Neural progenitor cell (in vitro differentiated cells): ENCODE results near the gene ST6GAL1. TPM values are rescaled to one million over a fixed set of nuclear protein-coding genes. Genes with fewer than 3 reads are reported as not detected.

Source experiments
- DNase-seq: peaks from one replicate; pipeline ENCODE4 v3.0.0-alpha.2; 2016; ENCODE audit warnings: low spot score
- H2AFZ ChIP-seq: fragments of 200-600 bp; sonication (generic); replicated peaks from 2 replicates; pipeline ENCODE4 v1.6.1; 2016; ENCODE audit warnings: antibody characterized with exemption
- H3F3A ChIP-seq: fragments of 200-600 bp; sonication (generic); 2 replicates; pipeline ENCODE4 v1.6.1; 2016; ENCODE audit warnings: antibody characterized with exemption, low read depth
- H3K27ac ChIP-seq: fragments of 200-600 bp; sonication (generic); 2 replicates; pipeline ENCODE4 v1.5.1; 2016; ENCODE audit warnings: mild to moderate bottlenecking
- H3K27me3 ChIP-seq: fragments of 200-600 bp; sonication (generic); 2 replicates; pipeline ENCODE4 v1.6.1; 2016; ENCODE audit warnings: mild to moderate bottlenecking, moderate library complexity
- H3K36me3 ChIP-seq: fragments of 200-600 bp; sonication (generic); 2 replicates; pipeline ENCODE4 v1.5.1; 2016
- H3K4me1 ChIP-seq: fragments of 200-600 bp; sonication (generic); 2 replicates; pipeline ENCODE4 v1.6.1; 2016; ENCODE audit warnings: mixed run types
- H3K4me2 ChIP-seq: fragments of 200-600 bp; sonication (generic); 2 replicates; pipeline ENCODE4 v1.6.1; 2016
- H3K4me3 ChIP-seq: fragments of 200-600 bp; sonication (generic); 2 replicates; pipeline ENCODE4 v1.5.1; 2016
- H3K79me2 ChIP-seq: fragments of 200-600 bp; sonication (generic); 2 replicates; pipeline ENCODE4 v1.6.1; 2016; ENCODE audit warnings: low read depth
- H3K9ac ChIP-seq: fragments of 200-600 bp; sonication (generic); 2 replicates; pipeline ENCODE4 v1.6.1; 2016
- H3K9me3 ChIP-seq: fragments of 200-600 bp; sonication (generic); 2 replicates; pipeline ENCODE4 v1.5.1; 2016; ENCODE audit warnings: low read depth
- H4K20me1 ChIP-seq: fragments of 200-600 bp; sonication (generic); 2 replicates; pipeline ENCODE4 v1.6.1; 2016; ENCODE audit warnings: low read depth
- H3K27ac Mint-ChIP-seq: 3 replicates; pipeline ENCODE4 v1.8.0; 2021; ENCODE audit warnings: mixed read lengths
- H3K27me3 Mint-ChIP-seq: 2 replicates; pipeline ENCODE4 v1.8.0; 2022; ENCODE audit warnings: low read depth, mild to moderate bottlenecking, inconsistent platforms, moderate library complexity, mixed read lengths; ENCODE audit not compliant: insufficient read depth
- H3K36me3 Mint-ChIP-seq: 3 replicates; pipeline ENCODE4 v1.8.0; 2021; ENCODE audit warnings: mixed read lengths
- H3K4me1 Mint-ChIP-seq: 3 replicates; pipeline ENCODE4 v1.8.0; 2021; ENCODE audit warnings: mixed read lengths
- H3K4me3 Mint-ChIP-seq: 3 replicates; pipeline ENCODE4 v1.8.0; 2021; ENCODE audit warnings: mild to moderate bottlenecking, moderate library complexity, mixed read lengths
- H3K9me3 Mint-ChIP-seq: 3 replicates; pipeline ENCODE4 v1.8.0; 2020; ENCODE audit warnings: mixed read lengths
- CTCF ChIP-seq: fragments of 200-600 bp; sonication (generic); IDR thresholded peaks from 2 replicates; pipeline ENCODE4 v1.5.1; 2017; ENCODE audit warnings: antibody characterized with exemption, mild to moderate bottlenecking
- EZH2 ChIP-seq: fragments of 200-600 bp; sonication (generic); IDR thresholded peaks from 2 replicates; pipeline ENCODE4 v1.6.1; 2017; ENCODE audit warnings: antibody characterized with exemption, mild to moderate bottlenecking, moderate library complexity
- EZH2phosphoT487 ChIP-seq: fragments of 200-600 bp; sonication (generic); IDR thresholded peaks from 2 replicates; pipeline ENCODE4 v1.6.1; 2017; ENCODE audit warnings: antibody characterized with exemption
- total RNA-seq: library from RNA; depleted of rRNA; stranded (reverse); fragments of >200 nt; gene quantifications from 2 replicates; pipeline ENCODE4 v1.2.3, GENCODE V29; 2015; ENCODE audit warnings: low replicate concordance

The ST6GAL1 gene
- total RNA-seq, 1 donor from 2014 or later: 27.3 TPM

DNA sequence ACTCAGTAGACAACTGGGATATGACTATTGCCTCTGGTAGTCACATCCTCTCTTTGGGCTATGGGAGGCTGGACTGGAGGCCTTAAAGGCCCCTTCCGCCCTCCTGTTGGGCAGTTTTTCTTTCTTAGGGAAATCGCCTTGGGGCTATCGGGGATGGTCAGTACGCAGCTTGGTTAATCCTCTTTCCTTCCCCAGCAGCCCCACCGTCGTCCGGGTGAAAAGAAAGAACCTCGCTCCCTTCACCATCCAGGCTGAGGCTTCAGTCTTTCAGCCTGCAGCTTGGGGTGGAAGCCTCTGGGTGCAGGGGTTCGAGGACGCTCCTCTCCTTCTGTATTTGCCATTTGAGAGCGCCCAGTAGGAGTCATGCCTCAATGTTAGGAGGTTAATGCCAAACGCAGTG is 641 bp upstream of the ST6GAL1 start:
- Histone ChIP-seq H2AFZ (peak overlapping the region; percentile 93), H3K27ac (no peak overlapping the region), H3K4me3 (peak overlapping the region; percentile 93), H3K79me2 (peaks cover 36% of the 10 kb centered on the region), H3K4me2 (peak overlapping the region; percentile 96), H3K27me3 (peaks cover 6% of the 10 kb centered on the region), H3K36me3 (no peaks in the 10 kb centered on the region), H3K4me1 (peaks cover 13% of the 10 kb centered on the region), H4K20me1 (peaks cover 32% of the 10 kb centered on the region), H3K9me3 (no peaks in the 10 kb centered on the region), H3F3A (peaks cover 41% of the 10 kb centered on the region), H3K9ac (no peak overlapping the region)
- Mint-ChIP-seq H3K4me3 (peak overlapping the region; percentile 96), H3K27me3 (peaks cover 22% of the 10 kb centered on the region), H3K36me3 (peaks cover 3% of the 10 kb centered on the region), H3K9me3 (peaks cover 4% of the 10 kb centered on the region), H3K4me1 (peaks cover 21% of the 10 kb centered on the region), H3K27ac (no peak overlapping the region)
- DNase-seq: peak; percentile 59
- TF ChIP-seq EZH2phosphoT487 (no peak), EZH2 (no peak), CTCF (no peak)

- Histone ChIP-seq H3K4me1 (peaks cover 13% of the 10 kb centered on the region), H3K79me2 (peaks cover 48% of the 10 kb centered on the region), H3F3A (peaks cover 41% of the 10 kb centered on the region), H3K27ac (peak overlapping the region; percentile 22), H3K4me2 (peak overlapping the region; percentile 96), H4K20me1 (peaks cover 42% of the 10 kb centered on the region), H3K4me3 (peak overlapping the region; percentile 93), H3K27me3 (peaks cover 6% of the 10 kb centered on the region), H2AFZ (peak overlapping the region; percentile 93), H3K9ac (peak overlapping the region; percentile 46), H3K36me3 (no peaks in the 10 kb centered on the region), H3K9me3 (no peaks in the 10 kb centered on the region)
- peak overlapping the region; percentile 96 for H3K4me3 Mint-ChIP-seq
- H3K9me3 Mint-ChIP-seq: peaks cover 4% of the 10 kb centered on the region
- peaks cover 22% of the 10 kb centered on the region for H3K27me3 Mint-ChIP-seq
- peak; percentile 93 for DNase-seq
- peak overlapping the region; percentile 86 for H3K27ac Mint-ChIP-seq
- no peak for TF ChIP-seq EZH2
- TF ChIP-seq EZH2phosphoT487: peak; percentile 35
- peak; percentile 23 for TF ChIP-seq CTCF
- H3K36me3 Mint-ChIP-seq: peaks cover 11% of the 10 kb centered on the region
- peaks cover 21% of the 10 kb centered on the region for H3K4me1 Mint-ChIP-seq
These were observed 560 bp downstream of the ST6GAL1 start for GRCh38 chr3:186930641-186931531.

GRCh38 chr3:186931532-186932280 is 1.4 kb downstream of the ST6GAL1 start:
- H3K36me3 ChIP-seq: no peaks in the 10 kb centered on the region
- Mint-ChIP-seq H3K27me3 (peaks cover 22% of the 10 kb centered on the region), H3K4me3 (peak overlapping the region; percentile 96), H3K9me3 (peaks cover 4% of the 10 kb centered on the region), H3K36me3 (peaks cover 11% of the 10 kb centered on the region), H3K4me1 (peaks cover 21% of the 10 kb centered on the region), H3K27ac (peak overlapping the region; percentile 86)
- peaks cover 6% of the 10 kb centered on the region for H3K27me3 ChIP-seq
- no peak overlapping the region for H3K9ac ChIP-seq
- H3K4me3 ChIP-seq: peak overlapping the region; percentile 93
- peaks cover 13% of the 10 kb centered on the region for H3K4me1 ChIP-seq
- TF ChIP-seq EZH2phosphoT487: no peak
- no peak for TF ChIP-seq EZH2
- TF ChIP-seq CTCF: no peak
- peak overlapping the region; percentile 96 for H3K4me2 ChIP-seq
- peak overlapping the region; percentile 93 for H2AFZ ChIP-seq
- peaks cover 49% of the 10 kb centered on the region for H4K20me1 ChIP-seq
- no peaks in the 10 kb centered on the region for H3K9me3 ChIP-seq
- peak; percentile 44 for DNase-seq
- H3K27ac ChIP-seq: no peak overlapping the region
- peaks cover 52% of the 10 kb centered on the region for H3K79me2 ChIP-seq
- H3F3A ChIP-seq: peaks cover 41% of the 10 kb centered on the region
